HepG2 (cell line): ENCODE measurements around the gene CDC26. TPM values are rescaled to one million over a fixed set of nuclear protein-coding genes. Genes with fewer than 3 reads are reported as not detected.

ENCODE experiments used
- ATAC-seq: fragments of 200-7000 bp; cut with Tn5 transposase; 3 replicates; pipeline ENCODE4 v1.9.1; 2020; ENCODE audit warnings: mild to moderate bottlenecking, moderate library complexity
- BruUV-seq: library from RNA; stranded (reverse); fragments of 400-500 nt; replicated peaks from 2 replicates; lab custom pipeline; 2021; lab: Mats Ljungman, UMichigan
- CTCF ChIA-PET: fragments of 300-600 bp; formaldehyde crosslinking; extraction: SDS; loops from one replicate; lab custom pipeline; 2021; ENCODE audit warnings: low total read pairs, inconsistent platforms, low intra/inter-chr PET ratio; lab: Yijun Ruan, JAX
- POLR2A ChIA-PET: fragments of 350-600 bp; sonication (Branson Sonifier 250); formaldehyde crosslinking; loops from one replicate; lab custom pipeline; 2020; ENCODE audit warnings: antibody characterized with exemption, inconsistent platforms; lab: Yijun Ruan, JAX
- DNase-seq: peaks from one replicate; pipeline ENCODE4 v3.0.0-alpha.2; 2015; ENCODE audit warnings: low spot score
- FAIRE-seq: peaks from 3 replicates; lab custom pipeline; 2011; peaks lifted over from hg19 to GRCh38; lab: Jason Lieb, UNC
- H2AFZ ChIP-seq: one replicate; pipeline ENCODE4 v1.6.1; 2011; ENCODE audit warnings: low read length, inconsistent platforms
- H3K27ac ChIP-seq: fragments of 300-600 bp; 3 replicates; pipeline ENCODE4 v1.8.0; 2011; ENCODE audit warnings: mixed run types, mild to moderate bottlenecking, mixed read lengths, low read length, inconsistent platforms; ENCODE audit not compliant: insufficient read depth; ENCODE audit errors: extremely low read length
- H3K27me3 ChIP-seq, 2 experiments: fragments of 200-600 bp in 1 of 2; 2 replicates in 1 of 2; 3 replicates in 1 of 2; pipeline versions ENCODE4 v1.6.0 to v1.8.0; 2011; ENCODE audit warnings: low read length in 2 of 2, mild to moderate bottlenecking in 2 of 2, moderate library complexity in 2 of 2, inconsistent platforms in 1 of 2; ENCODE audit not compliant: insufficient read depth in 2 of 2, control insufficient read depth in 1 of 2
- H3K36me3 ChIP-seq, 2 experiments: fragments of 200-600 bp in 1 of 2; replicated peaks in 1 of 2; 2 replicates in 1 of 2; 3 replicates in 1 of 2; pipeline versions ENCODE4 v1.5.1 to v1.8.0; 2011; ENCODE audit warnings: low read length in 2 of 2, inconsistent platforms in 1 of 2; ENCODE audit not compliant: insufficient read depth in 2 of 2, control insufficient read depth in 1 of 2
- H3K4me1 ChIP-seq: 2 replicates; pipeline ENCODE4 v1.5.1; 2012; ENCODE audit warnings: low read length, inconsistent platforms; ENCODE audit not compliant: insufficient read depth
- H3K4me2 ChIP-seq: 2 replicates; pipeline ENCODE4 v1.6.0; 2011; ENCODE audit warnings: low read depth, low read length, inconsistent platforms
- H3K4me3 ChIP-seq, 3 experiments: fragments of 200-600 bp in 1 of 3; sonication (generic), shearing (Covaris generic) in 1 of 3; replicated peaks in 1 of 3; 2 replicates each; pipeline ENCODE4 v1.5.1; 2011 to 2016; ENCODE audit warnings: low read length in 3 of 3, inconsistent platforms in 2 of 3, low read depth in 2 of 3, mild to moderate bottlenecking in 2 of 3, control low read depth in 1 of 3, mixed read lengths in 1 of 3; ENCODE audit not compliant: insufficient read depth in 1 of 3
- H3K79me2 ChIP-seq: one replicate; pipeline ENCODE4 v1.6.1; 2011; ENCODE audit warnings: low read length, inconsistent platforms; ENCODE audit not compliant: insufficient read depth
- H3K9ac ChIP-seq: 2 replicates; pipeline ENCODE4 v1.6.0; 2011; ENCODE audit warnings: mild to moderate bottlenecking, low read depth, low read length, inconsistent platforms; ENCODE audit not compliant: insufficient read depth
- H3K9me3 ChIP-seq: 2 replicates; pipeline ENCODE4 v1.5.1; 2012; ENCODE audit warnings: mild to moderate bottlenecking, low read length
- H4K20me1 ChIP-seq: 2 replicates; pipeline ENCODE4 v1.6.0; 2011; ENCODE audit warnings: inconsistent platforms, mild to moderate bottlenecking, low read length, moderate library complexity; ENCODE audit not compliant: insufficient read depth
- ARNTL ChIP-seq: sonication (generic); formaldehyde crosslinking; IDR thresholded peaks from 2 replicates; pipeline ENCODE4 v1.4.0; 2020; ENCODE audit warnings: mild to moderate bottlenecking, missing genetic modification reagents
- KLF16 ChIP-seq, 2 experiments: sonication (generic) in 1 of 2; formaldehyde crosslinking in 1 of 2; IDR thresholded peaks; 2 replicates each; pipeline versions ENCODE4 v1.6.1 to v1.8.0; 2016 to 2023; ENCODE audit warnings: missing genetic modification reagents in 2 of 2, missing compliant biosample characterization in 1 of 2
- MEF2D ChIP-seq: sonication (generic); formaldehyde crosslinking; IDR thresholded peaks from 2 replicates; pipeline ENCODE4 v1.5.1; 2020; ENCODE audit warnings: mild to moderate bottlenecking, missing genetic modification reagents
- MEIS1 ChIP-seq: sonication (generic); formaldehyde crosslinking; IDR thresholded peaks from 2 replicates; pipeline ENCODE4 v1.9.0; 2021; ENCODE audit warnings: mild to moderate bottlenecking, missing genetic modification reagents, moderate library complexity, borderline replicate concordance
- MYC ChIP-seq: sonication (generic); formaldehyde crosslinking; IDR thresholded peaks from 2 replicates; pipeline ENCODE4 v1.9.0; 2021; ENCODE audit warnings: missing genetic modification reagents, borderline replicate concordance
- ZBTB7B ChIP-seq: sonication (generic); formaldehyde crosslinking; IDR thresholded peaks from 2 replicates; pipeline ENCODE4 v1.4.0; 2020; ENCODE audit warnings: missing genetic modification reagents
- ZNF335 ChIP-seq: sonication (generic); formaldehyde crosslinking; IDR thresholded peaks from 2 replicates; pipeline ENCODE4 v1.4.0; 2020; ENCODE audit warnings: missing genetic modification reagents
- ZNF768 ChIP-seq: sonication (generic); formaldehyde crosslinking; IDR thresholded peaks from 2 replicates; pipeline ENCODE4 v1.4.0; 2020; ENCODE audit warnings: missing genetic modification reagents
- ZNF891 ChIP-seq: sonication (generic); formaldehyde crosslinking; IDR thresholded peaks from 2 replicates; pipeline ENCODE4 v1.5.0; 2020; ENCODE audit warnings: mild to moderate bottlenecking, missing genetic modification reagents
- WGBS: methylation state at CpG from one replicate; pipeline ENCODE4 v1.1.6; 2017; ENCODE audit warnings: low lambda C conversion rate; 5-methylcytosine and 5-hydroxymethylcytosine counted together
- in situ Hi-C: cut with HindIII; loops from 2 replicates; pipeline ENCODE4 v1.10.0; 2017; ENCODE audit warnings: low pct_unique_long_range_greater_than_20kb; ENCODE audit not compliant: extremely low pct_ligation_motif_present
- intact Hi-C: fragments of 100-400 bp; cut with micrococcal nuclease; formaldehyde crosslinking; loops from one replicate; pipeline ENCODE4 v1.10.0; 2022; ENCODE audit not compliant: unreplicated experiment
- polyA plus RNA-seq, 8 experiments: library from polyadenylated mRNA; depleted of rRNA in 3 of 8; stranded (reverse) in 7 of 8; unstranded in 1 of 8; fragments of >200 nt; fragmentation: Illumina TruSeq in 4 of 8; extraction: Trizol in 4 of 8; gene quantifications; 2 replicates each; pipeline versions ENCODE4 v1.2.1 to v1.2.3, GENCODE V29; 2011 to 2016; ENCODE audit warnings: low read depth in 4 of 8, missing spikeins in 1 of 8, mixed read lengths in 1 of 8; ENCODE audit not compliant: insufficient read depth in 1 of 8
- total RNA-seq, 5 experiments: library from RNA; depleted of rRNA; stranded (reverse); fragments of >200 nt; fragmentation: Illumina TruSeq; extraction: Trizol; gene quantifications; 2 replicates each; pipeline ENCODE4 v1.2.3, GENCODE V29; 2016; ENCODE audit warnings: low read depth in 1 of 5
- TF ChIP-seq, protein P1 (sequence below): sonication (generic); formaldehyde crosslinking; IDR thresholded peaks from 2 replicates; pipeline ENCODE4 v1.4.0; 2020; ENCODE audit warnings: missing genetic modification reagents, borderline replicate concordance
- TF ChIP-seq, protein P2 (sequence below): sonication (generic); formaldehyde crosslinking; IDR thresholded peaks from 2 replicates; pipeline ENCODE4 v1.4.0; 2020; ENCODE audit warnings: missing genetic modification reagents, borderline replicate concordance

Gene CDC26
- total and polyA plus RNA-seq, 2 of the 13 experiments (the other 11 are each of a cell fraction or from before 2014, with no cell fraction given) = 26.6 to 57.9 TPM

DNA sequence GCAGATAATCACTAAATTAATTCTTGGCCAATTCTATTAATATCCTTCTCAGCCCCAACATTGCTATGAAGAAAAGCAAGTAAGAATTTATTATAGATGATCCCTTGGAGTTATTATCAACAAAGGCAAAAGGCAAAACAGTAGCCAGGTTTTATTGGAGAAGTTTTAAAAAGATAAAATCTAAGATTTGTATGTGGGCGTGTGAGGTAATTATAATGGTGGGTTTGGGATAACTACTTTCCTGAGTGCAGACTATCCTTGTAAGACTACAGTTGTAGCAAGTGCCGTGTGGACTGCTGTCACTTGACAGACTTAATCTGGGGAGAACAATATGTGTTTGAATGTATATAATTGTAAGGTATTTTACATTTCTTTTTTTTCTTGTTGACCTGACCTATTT is 30.8 kb downstream of the CDC26 start:
- BruUV-seq = no TSS peak
- in situ Hi-C loops (no loop called here), intact Hi-C loops (no loop called here)
- no peak overlapping the region for H3K4me3 ChIP-seq
- DNase-seq (no peak), ATAC-seq (no peak), FAIRE-seq (no peak)
- CTCF ChIA-PET = no interaction called here
- no peak overlapping the region for H3K4me2 ChIP-seq
- H3K4me1 ChIP-seq = no peaks in the 10 kb centered on the region
- TF ChIP-seq KLF16 (CRISPR knock-in tag; IDR thresholded peaks at IDR 0.05) (no peak), ZNF768 (CRISPR knock-in tag) (no peak)
- TF ChIP-seq, protein P1, sequence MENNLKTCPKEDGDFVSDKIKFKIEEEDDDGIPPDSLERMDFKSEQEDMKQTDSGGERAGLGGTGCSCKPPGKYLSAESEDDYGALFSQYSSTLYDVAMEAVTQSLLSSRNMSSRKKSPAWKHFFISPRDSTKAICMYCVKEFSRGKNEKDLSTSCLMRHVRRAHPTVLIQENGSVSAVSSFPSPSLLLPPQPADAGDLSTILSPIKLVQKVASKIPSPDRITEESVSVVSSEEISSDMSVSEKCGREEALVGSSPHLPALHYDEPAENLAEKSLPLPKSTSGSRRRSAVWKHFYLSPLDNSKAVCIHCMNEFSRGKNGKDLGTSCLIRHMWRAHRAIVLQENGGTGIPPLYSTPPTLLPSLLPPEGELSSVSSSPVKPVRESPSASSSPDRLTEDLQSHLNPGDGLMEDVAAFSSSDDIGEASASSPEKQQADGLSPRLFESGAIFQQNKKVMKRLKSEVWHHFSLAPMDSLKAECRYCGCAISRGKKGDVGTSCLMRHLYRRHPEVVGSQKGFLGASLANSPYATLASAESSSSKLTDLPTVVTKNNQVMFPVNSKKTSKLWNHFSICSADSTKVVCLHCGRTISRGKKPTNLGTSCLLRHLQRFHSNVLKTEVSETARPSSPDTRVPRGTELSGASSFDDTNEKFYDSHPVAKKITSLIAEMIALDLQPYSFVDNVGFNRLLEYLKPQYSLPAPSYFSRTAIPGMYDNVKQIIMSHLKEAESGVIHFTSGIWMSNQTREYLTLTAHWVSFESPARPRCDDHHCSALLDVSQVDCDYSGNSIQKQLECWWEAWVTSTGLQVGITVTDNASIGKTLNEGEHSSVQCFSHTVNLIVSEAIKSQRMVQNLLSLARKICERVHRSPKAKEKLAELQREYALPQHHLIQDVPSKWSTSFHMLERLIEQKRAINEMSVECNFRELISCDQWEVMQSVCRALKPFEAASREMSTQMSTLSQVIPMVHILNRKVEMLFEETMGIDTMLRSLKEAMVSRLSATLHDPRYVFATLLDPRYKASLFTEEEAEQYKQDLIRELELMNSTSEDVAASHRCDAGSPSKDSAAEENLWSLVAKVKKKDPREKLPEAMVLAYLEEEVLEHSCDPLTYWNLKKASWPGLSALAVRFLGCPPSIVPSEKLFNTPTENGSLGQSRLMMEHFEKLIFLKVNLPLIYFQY (CRISPR knock-in tag) = no peak
- no peak overlapping the region for H3K9ac ChIP-seq
- peaks cover 0 to 1% of the 10 kb centered on the region in 2 experiments; a peak in 1 of 5 replicates for H3K36me3 ChIP-seq
- no peak overlapping the region for H3K27ac ChIP-seq
- no peaks in the 10 kb centered on the region for H3K9me3 ChIP-seq
- H3K27me3 ChIP-seq = no peaks in the 10 kb centered on the region
- H2AFZ ChIP-seq = no peak overlapping the region
- peaks cover 20% of the 10 kb centered on the region for H4K20me1 ChIP-seq
- POLR2A ChIA-PET = no interaction called here
- 92% methylated on average over 2 of the region's 2 CpGs for WGBS
- H3K79me2 ChIP-seq = peaks cover 46% of the 10 kb centered on the region

DNA sequence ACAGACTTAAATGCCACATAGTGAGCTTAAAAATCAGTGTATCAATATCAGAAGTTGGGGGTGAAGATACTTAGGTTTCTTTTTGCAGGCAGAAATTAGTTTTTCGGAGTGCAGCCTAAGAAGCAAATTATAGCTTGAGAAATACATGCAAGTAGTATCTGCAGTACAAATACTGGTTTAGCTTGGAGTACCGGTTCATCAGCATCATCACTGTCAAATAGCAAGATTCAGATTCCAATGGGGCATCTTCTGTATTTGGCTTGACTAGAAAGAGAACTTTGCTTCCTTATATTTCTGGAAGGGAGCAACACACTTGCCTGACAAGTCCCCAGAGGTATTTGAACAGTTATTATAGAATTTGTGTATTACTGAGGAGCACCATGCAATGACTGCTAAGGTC is 34.2 kb downstream of the CDC26 start:
- no peak for FAIRE-seq
- peaks cover 30% of the 10 kb centered on the region for H4K20me1 ChIP-seq
- BruUV-seq = no TSS peak
- 97% methylated on average over 2 of the region's 2 CpGs for WGBS
- no peaks in the 10 kb centered on the region for H3K27me3 ChIP-seq
- H3K4me1 ChIP-seq = peaks cover 10% of the 10 kb centered on the region; the same call in 1 of the 2 replicates
- CTCF ChIA-PET = no interaction called here
- no peak overlapping the region for H3K9ac ChIP-seq
- POLR2A ChIA-PET = no interaction called here
- H3K4me3 ChIP-seq = no peak overlapping the region
- H3K27ac ChIP-seq = no peak overlapping the region
- H2AFZ ChIP-seq = no peak overlapping the region
- intact Hi-C loops = no loop called here
- H3K9me3 ChIP-seq = no peaks in the 10 kb centered on the region
- H3K79me2 ChIP-seq = peaks cover 60% of the 10 kb centered on the region
- H3K36me3 ChIP-seq = peaks cover 0 to 1% of the 10 kb centered on the region in 2 experiments; a peak in 1 of 5 replicates
- no peak for DNase-seq
- H3K4me2 ChIP-seq = no peak overlapping the region
- no peak for ATAC-seq
- in situ Hi-C loops = no loop called here
- no peak for TF ChIP-seq MEIS1 (CRISPR knock-in tag)
- no peak for TF ChIP-seq ZBTB7B
- no peak for TF ChIP-seq MEF2D
- no peak for TF ChIP-seq ZNF891 (CRISPR knock-in tag)
- no peak for TF ChIP-seq MYC (CRISPR knock-in tag)
- TF ChIP-seq, protein P2, sequence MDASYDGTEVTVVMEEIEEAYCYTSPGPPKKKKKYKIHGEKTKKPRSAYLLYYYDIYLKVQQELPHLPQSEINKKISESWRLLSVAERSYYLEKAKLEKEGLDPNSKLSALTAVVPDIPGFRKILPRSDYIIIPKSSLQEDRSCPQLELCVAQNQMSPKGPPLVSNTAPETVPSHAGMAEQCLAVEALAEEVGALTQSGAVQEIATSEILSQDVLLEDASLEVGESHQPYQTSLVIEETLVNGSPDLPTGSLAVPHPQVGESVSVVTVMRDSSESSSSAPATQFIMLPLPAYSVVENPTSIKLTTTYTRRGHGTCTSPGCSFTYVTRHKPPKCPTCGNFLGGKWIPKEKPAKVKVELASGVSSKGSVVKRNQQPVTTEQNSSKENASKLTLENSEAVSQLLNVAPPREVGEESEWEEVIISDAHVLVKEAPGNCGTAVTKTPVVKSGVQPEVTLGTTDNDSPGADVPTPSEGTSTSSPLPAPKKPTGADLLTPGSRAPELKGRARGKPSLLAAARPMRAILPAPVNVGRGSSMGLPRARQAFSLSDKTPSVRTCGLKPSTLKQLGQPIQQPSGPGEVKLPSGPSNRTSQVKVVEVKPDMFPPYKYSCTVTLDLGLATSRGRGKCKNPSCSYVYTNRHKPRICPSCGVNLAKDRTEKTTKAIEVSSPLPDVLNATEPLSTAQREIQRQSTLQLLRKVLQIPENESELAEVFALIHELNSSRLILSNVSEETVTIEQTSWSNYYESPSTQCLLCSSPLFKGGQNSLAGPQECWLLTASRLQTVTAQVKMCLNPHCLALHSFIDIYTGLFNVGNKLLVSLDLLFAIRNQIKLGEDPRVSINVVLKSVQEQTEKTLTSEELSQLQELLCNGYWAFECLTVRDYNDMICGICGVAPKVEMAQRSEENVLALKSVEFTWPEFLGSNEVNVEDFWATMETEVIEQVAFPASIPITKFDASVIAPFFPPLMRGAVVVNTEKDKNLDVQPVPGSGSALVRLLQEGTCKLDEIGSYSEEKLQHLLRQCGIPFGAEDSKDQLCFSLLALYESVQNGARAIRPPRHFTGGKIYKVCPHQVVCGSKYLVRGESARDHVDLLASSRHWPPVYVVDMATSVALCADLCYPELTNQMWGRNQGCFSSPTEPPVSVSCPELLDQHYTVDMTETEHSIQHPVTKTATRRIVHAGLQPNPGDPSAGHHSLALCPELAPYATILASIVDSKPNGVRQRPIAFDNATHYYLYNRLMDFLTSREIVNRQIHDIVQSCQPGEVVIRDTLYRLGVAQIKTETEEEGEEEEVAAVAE (CRISPR knock-in tag) = no peak
- no peak for TF ChIP-seq ZNF335 (CRISPR knock-in tag)
- no peak for TF ChIP-seq ARNTL
